ENCODE measurements around the gene IL11.
"Not testable (repeated sequence)": the region's sequence is repeated elsewhere in the genome, so short reads cannot be mapped to it uniquely, and the experiment has no call there.

DNA sequence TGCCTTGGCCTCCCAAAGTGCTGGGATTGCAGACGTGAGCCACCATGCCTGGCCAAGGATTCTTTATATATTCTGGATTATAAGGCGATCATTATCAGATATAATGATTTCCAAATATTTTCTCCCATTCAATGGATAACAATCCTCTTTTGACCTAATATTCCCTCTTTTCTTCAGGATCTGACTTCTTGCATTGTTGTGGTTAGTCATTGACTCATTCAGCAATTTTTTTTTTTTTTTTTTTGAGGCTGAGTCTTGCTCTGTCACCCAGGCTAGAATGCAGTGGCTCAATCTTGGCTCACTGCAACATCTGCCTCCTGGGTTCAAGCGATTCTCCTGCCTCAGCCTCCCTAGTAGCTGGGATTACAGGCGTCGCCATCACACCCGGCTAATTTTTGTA is 40.5 kb downstream of the IL11 start:
- TF ChIP-seq, protein P1, sequence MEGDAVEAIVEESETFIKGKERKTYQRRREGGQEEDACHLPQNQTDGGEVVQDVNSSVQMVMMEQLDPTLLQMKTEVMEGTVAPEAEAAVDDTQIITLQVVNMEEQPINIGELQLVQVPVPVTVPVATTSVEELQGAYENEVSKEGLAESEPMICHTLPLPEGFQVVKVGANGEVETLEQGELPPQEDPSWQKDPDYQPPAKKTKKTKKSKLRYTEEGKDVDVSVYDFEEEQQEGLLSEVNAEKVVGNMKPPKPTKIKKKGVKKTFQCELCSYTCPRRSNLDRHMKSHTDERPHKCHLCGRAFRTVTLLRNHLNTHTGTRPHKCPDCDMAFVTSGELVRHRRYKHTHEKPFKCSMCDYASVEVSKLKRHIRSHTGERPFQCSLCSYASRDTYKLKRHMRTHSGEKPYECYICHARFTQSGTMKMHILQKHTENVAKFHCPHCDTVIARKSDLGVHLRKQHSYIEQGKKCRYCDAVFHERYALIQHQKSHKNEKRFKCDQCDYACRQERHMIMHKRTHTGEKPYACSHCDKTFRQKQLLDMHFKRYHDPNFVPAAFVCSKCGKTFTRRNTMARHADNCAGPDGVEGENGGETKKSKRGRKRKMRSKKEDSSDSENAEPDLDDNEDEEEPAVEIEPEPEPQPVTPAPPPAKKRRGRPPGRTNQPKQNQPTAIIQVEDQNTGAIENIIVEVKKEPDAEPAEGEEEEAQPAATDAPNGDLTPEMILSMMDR (IDR thresholded peaks at IDR 0.05): not testable (repeated sequence)
- not testable (repeated sequence) for TF ChIP-seq POLR2A (IDR thresholded peaks at IDR 0.05)

Data from Peyer's patch (tissue), 4 donors.